GM21619 (cell line): ENCODE data around the gene ERBIN.

Experiments used
- ATAC-seq: cut with Tn5 transposase; IDR thresholded peaks from one replicate; pipeline ENCODE4 v1.9.1; 2021; ENCODE audit not compliant: unreplicated experiment

ERBIN gene

DNA sequence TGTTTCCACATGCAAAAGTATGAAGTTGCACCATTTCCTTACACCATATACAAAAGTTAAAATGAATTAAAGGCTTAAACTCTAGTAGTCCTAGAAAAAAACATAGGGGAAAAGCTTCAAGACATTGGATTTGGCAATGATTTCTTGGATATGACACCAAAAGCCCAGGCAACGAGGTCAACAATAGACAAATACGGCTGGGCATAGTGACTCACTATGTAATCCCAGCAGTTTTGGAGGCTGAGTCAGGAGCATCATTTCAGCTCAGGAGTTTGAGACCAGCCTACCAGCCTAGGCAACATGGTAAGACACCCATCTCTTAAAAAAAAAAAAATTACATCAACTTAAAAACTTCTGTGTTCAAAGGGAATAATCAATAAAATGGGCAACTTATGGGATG, 186.8 kb downstream of the ERBIN start:
- ATAC-seq: no peak

DNA sequence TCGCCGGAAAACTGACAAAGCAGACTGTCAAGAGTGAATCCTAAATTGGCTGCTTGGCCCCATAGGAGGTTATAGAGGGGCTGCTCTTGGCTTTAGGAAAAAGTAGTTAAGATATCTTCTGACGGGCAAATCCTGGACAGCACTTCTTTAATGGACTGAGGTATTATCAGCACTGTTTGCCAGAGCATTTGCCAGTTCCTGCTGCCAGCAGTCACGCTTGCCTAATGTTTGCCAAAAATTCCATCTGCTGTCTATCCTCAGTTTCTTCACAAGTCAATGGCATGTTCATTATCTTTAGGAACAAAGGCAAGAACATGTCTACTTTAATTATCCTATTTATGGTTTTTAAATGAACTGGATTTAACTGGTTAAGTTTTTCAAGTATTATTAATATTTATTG, 191.9 kb downstream of the ERBIN start:
- no peak for ATAC-seq

DNA sequence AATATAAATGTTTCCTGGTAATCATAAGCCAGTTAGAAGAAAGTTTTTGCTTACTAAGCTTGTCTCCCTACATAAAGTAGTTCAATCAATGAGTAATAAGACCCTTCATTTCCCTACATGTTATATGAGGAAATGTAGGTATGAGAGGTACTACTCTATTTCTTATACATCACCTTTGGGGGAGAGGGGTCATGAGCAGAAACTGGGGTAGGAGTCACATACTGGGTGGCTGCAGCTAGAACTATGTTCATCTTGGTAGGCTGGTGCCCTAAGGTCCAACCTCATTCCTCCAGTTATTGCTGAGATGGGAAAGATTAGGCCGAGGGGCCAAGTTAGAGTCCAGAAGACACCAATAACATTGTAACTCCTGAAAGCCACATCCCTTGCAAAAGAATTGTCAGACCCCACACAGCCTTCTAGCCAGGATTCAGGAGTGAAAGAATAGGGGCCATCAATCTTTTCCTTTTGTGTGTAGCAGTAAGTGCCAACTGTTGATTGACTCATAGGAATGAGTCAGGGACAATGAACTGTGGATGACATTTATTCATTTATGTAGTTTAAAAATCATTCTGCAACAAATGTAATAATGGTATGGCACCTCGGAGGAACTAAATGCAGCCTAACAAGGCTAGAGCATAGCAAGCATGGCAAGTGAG, 196.1 kb downstream of the ERBIN start:
- no peak for ATAC-seq

DNA sequence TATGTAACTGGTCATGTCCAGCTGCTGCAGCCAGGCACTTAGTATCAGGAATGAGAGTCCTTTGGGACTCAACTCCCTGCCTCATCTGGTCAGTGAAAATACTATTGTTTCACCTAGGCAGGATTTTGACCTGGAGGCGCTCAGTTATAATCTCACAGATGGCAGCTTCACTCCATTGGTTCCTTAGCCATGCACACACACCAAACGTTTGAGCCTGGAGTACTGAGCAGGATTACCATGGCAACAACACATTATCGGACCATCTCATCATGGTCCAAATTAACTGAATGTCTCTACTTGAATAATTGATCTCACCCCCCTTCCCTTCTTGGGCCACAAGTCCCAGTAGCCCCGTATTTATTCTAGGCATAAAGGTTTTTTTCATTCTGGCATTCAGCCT, 202.8 kb downstream of the ERBIN start:
- ATAC-seq: no peak

DNA sequence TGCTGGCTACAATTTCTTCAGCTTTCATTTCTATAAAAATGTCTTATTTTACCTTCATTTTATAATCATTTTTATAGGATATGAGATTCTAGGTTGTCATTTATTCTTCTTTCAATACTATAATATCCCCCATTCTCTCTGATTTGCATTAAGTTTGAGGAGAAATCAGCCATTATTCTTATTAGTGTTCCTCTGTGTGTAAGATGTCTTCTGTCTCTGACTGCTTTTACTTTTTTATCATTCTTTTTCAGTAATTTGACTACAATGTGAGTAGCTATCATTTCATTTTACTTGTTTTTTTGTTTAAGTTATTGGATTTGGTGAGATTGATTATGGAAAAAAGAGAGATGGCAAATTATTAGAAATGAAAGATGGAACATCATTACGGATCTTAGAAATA, 204.1 kb downstream of the ERBIN start:
- no peak for ATAC-seq
